ENCODE measurements around the gene CDH16. TPM values are rescaled to one million over a fixed set of nuclear protein-coding genes. Genes with fewer than 3 reads are reported as not detected.
A peak's percentile ranks its signal among the peaks of the same experiment; 100 is the strongest.
"Not testable (repeated sequence)": the region's sequence is repeated elsewhere in the genome, so short reads cannot be mapped to it uniquely, and the experiment has no call there.

Gene CDH16
- total and polyA plus RNA-seq, 7 donors: 0.19 to 0.60 TPM; not detected in 5

DNA sequence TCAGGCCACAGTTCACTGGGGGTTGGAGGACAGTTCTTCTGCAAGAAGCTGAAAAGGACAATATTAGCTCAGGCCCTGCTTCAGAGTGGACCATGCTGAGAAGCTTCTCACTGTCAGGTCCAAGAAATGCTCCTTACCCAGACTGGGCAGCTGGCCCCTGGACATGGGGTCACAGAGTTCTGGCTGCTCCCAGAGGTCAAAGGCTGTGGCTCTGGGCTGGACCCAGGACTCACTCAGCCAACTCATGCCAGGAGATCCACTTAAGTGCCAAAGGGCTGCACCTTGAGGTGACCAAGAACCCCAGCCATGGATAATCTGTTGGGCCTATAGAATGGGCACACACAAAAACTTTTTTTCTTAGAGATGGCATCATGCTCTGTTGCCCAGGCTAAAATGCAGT lies 20.7 kb upstream of the CDH16 start:
- intact Hi-C loops (cut with DNase I): no loop called here
- Histone ChIP-seq H3K27me3 (no peaks in the 10 kb centered on the region), H3K4me3 (no peak overlapping the region), H3K27ac (no peak overlapping the region), H3K36me3 (peaks cover 20 to 72% (median 47%) of the 10 kb centered on the region in 4 donors), H3K4me1 (peaks cover 0 to 25% (median 19%) of the 10 kb centered on the region in 4 donors), H3K9me3 (no peaks in the 10 kb centered on the region)
- no peak for DNase-seq
- TF ChIP-seq POLR2A (IDR thresholded peaks at IDR 0.05) (no peak), EP300 (IDR thresholded peaks at IDR 0.05) (no peak), POLR2AphosphoS5 (IDR thresholded peaks at IDR 0.05) (no peak)
- TF ChIP-seq, protein P1, sequence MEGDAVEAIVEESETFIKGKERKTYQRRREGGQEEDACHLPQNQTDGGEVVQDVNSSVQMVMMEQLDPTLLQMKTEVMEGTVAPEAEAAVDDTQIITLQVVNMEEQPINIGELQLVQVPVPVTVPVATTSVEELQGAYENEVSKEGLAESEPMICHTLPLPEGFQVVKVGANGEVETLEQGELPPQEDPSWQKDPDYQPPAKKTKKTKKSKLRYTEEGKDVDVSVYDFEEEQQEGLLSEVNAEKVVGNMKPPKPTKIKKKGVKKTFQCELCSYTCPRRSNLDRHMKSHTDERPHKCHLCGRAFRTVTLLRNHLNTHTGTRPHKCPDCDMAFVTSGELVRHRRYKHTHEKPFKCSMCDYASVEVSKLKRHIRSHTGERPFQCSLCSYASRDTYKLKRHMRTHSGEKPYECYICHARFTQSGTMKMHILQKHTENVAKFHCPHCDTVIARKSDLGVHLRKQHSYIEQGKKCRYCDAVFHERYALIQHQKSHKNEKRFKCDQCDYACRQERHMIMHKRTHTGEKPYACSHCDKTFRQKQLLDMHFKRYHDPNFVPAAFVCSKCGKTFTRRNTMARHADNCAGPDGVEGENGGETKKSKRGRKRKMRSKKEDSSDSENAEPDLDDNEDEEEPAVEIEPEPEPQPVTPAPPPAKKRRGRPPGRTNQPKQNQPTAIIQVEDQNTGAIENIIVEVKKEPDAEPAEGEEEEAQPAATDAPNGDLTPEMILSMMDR (IDR thresholded peaks at IDR 0.05): no peak

DNA sequence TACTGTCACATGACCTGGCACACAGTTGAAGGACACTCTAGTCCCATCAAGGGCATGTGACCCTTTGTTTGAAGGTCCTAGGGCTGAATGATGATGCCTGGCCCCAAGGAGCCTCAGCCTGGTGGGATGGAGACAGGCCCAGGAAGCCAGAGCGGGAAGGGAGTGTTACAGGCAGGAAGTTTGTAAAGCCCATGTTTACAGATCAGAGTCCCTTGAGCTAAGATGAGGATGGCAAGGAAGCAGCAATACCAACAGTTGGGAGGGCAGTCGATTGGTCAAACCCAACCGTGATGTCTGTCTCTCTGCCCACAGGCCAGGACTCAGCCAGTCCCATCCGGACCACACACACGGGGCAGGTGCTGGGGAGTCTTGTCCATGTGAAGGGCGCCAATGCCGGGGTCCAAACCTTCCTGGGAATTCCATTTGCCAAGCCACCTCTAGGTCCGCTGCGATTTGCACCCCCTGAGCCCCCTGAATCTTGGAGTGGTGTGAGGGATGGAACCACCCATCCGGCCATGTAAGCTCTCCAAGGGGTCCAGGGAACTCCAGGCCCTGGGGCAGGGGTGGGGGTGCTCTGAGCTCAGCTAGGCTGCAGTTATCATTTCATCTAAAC lies 19.1 kb upstream of the CDH16 start:
- Histone ChIP-seq H3K4me3 (no peak overlapping the region), H3K9me3 (no peaks in the 10 kb centered on the region), H3K27me3 (no peaks in the 10 kb centered on the region), H3K36me3 (peaks cover 20 to 59% (median 39%) of the 10 kb centered on the region in 4 donors), H3K27ac (no peak overlapping the region), H3K4me1 (peaks cover 0 to 34% (median 29%) of the 10 kb centered on the region in 4 donors)
- no peak for DNase-seq
- 61 to 91% methylated on average over 10 of the region's 10 CpGs for WGBS, 2 donors
- TF ChIP-seq EP300 (IDR thresholded peaks at IDR 0.05) (no peak), POLR2AphosphoS5 (IDR thresholded peaks at IDR 0.05) (no peak), POLR2A (IDR thresholded peaks at IDR 0.05) (no peak)
- TF ChIP-seq, protein P1 (IDR thresholded peaks at IDR 0.05): no peak
- intact Hi-C loops (cut with DNase I): no loop called here

DNA sequence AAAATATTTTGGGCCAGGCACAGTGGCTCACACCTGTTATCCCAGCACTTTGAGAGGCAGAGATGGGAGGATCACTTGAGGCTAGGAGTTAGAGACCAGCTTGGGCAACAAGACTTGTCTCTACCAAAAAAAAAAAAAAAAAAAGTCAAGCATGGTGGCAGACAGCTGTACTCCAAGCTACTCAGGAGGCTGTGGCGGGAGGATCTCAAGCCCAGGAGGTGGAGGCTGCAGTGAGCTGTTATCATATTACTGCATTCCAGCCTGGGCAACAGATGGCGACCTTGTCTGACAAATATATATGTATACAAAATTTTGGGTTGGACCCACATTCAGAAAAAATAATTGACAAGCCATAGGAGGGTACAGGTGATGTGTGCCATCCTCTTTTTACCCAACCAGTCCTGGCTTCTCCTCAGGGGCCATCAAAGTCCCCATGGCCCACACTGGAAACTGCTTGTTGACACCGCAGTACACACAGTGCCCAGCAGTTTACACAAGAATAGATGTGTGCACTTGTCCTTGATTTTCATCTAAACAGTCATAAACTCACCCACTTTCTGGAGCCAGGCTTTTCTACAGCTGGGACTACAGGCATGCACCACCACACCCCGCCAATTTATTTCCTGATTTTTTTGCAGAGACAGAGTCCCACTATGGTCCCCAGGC lies 18.3 kb upstream of the CDH16 start:
- Histone ChIP-seq H3K27me3 (no peaks in the 10 kb centered on the region), H3K27ac (no peak overlapping the region), H3K4me3 (no peak overlapping the region), H3K9me3 (no peaks in the 10 kb centered on the region), H3K36me3 (peaks cover 15 to 58% (median 33%) of the 10 kb centered on the region in 4 donors), H3K4me1 (peaks cover 0 to 38% (median 33%) of the 10 kb centered on the region in 4 donors)
- WGBS, 2 donors: 41 to 73% methylated on average over 4 of the region's 4 CpGs
- intact Hi-C loops (cut with DNase I): no loop called here
- DNase-seq: no peak
- TF ChIP-seq POLR2A (IDR thresholded peaks at IDR 0.05): no peak
- TF ChIP-seq, protein P1 (IDR thresholded peaks at IDR 0.05): no peak
- TF ChIP-seq POLR2AphosphoS5 (IDR thresholded peaks at IDR 0.05): no peak

DNA sequence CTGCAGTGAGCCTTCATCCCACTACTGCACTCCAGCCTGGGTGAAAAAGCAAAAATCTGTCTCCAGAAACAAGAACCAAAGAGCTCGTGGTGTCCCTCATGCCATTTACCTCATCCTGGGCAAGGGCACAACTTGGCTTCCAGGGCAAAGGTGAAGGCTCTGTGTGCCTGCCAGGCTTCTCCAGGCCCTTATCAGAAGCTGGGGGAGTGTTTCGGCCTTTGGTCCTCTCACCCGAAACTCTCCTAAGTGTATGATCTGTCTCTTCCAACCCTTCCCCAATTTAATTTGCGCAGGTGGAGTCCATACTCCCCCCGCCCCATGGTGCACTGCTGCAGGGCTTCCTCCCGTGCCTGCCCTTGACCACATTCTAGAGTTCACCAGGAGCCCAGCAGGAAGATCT lies 17.8 kb upstream of the CDH16 start:
- Histone ChIP-seq H3K4me3 (no peak overlapping the region), H3K9me3 (no peaks in the 10 kb centered on the region), H3K27me3 (no peaks in the 10 kb centered on the region), H3K4me1 (peaks cover 0 to 38% (median 33%) of the 10 kb centered on the region in 4 donors), H3K27ac (peak overlapping the region in 1 of 4 donors; percentile 96), H3K36me3 (peaks cover 9 to 57% (median 27%) of the 10 kb centered on the region in 4 donors)
- no peak for DNase-seq
- peak in 1 of 2 donors; percentile 18 for TF ChIP-seq POLR2A (IDR thresholded peaks at IDR 0.05)
- TF ChIP-seq POLR2AphosphoS5 (IDR thresholded peaks at IDR 0.05): no peak
- TF ChIP-seq EP300 (IDR thresholded peaks at IDR 0.05): no peak
- intact Hi-C loops (cut with DNase I): no loop called here
- WGBS, 2 donors: 20 to 71% methylated on average over 6 of the region's 6 CpGs

DNA sequence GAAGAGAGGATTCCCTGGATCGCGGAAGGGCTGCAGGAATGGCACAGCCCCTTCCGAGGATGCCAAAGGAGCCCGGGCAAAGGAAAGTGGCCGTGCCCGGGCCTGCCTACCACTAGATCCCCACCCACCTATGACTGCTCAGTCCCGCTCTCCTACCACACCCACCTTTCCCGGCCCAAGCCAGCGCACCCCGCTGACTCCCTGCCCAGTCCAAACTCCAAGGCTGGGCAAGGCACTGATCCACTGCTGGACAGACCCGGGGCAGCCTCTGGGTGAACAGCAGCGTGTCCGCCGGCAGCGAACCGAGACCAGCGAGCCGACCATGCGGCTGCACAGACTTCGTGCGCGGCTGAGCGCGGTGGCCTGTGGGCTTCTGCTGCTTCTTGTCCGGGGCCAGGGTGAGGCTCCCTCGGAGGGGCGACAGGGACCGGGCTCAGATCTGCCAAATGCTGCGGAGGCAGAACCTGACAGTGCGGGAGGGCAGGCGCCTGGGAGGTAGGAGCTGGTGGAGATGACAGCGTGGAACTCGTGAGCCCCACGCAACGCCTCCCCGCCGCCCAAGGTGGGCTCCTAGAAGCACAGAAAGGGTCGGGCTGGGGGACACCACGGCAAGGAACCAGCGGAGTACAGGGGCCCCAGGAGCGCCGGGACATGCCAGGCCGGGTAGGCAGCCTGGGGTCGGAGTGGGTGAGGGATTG lies 16.8 kb upstream of the CDH16 start, which contains the start of gene CES2:
TSS of gene CES2 (plus strand) at position 203 of the 698 bp plus-strand sequence. CDS start at position 323, 120 bp downstream.
- H3K36me3 ChIP-seq: peaks cover 8 to 47% (median 17%) of the 10 kb centered on the region in 4 donors
- TF ChIP-seq, protein P1 (IDR thresholded peaks at IDR 0.05): no peak
- TF ChIP-seq POLR2A (IDR thresholded peaks at IDR 0.05) (peak in 1 of 2 donors; percentile 71), POLR2AphosphoS5 (IDR thresholded peaks at IDR 0.05) (peak in 1 of 4 donors; percentile 33)
- no peak for DNase-seq
- intact Hi-C loops (cut with DNase I): no loop called here
- H3K4me3 ChIP-seq: peak within 1 kb of the TSS; percentile 72 to 96 (median 87)
- H3K4me1 ChIP-seq: peaks cover 0 to 38% (median 33%) of the 10 kb centered on the region in 4 donors
- H3K9me3 ChIP-seq: no peaks in the 10 kb centered on the region
- WGBS, 2 donors: 8 to 48% methylated on average over 44 of the region's 44 CpGs
- no peaks in the 10 kb centered on the region for H3K27me3 ChIP-seq
- peak within 1 kb of the TSS; percentile 90 to 96 (median 94) for H3K27ac ChIP-seq

DNA sequence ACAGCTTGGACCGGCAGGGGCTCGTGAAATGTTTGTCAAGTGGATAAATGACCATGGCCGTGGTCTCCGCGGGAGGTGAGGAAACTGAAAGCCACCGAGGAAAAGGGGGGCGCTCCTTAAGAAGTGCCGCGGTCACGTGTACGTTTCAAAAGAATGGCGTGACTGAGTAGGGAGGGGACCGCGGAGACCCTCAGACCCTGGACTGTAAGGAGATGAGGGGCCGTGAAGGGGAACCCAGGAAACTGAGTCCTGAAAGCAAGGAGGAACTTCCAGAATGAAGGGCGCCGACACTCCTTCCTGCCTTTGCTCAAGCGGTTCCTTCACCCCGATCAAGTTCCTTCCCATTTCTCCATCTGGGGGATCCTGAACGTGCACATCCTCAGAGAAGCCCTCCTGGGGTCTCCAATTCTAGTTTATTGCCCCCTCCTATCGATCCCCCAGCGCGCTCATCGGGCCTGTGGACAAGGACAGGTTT lies 16.2 kb upstream of the CDH16 start:
- H3K36me3 ChIP-seq: peaks cover 8 to 41% (median 11%) of the 10 kb centered on the region in 4 donors

More for the DNA sequence above, 16.2 kb upstream of the CDH16 start:
- intact Hi-C loops (cut with DNase I); H3K9me3 ChIP-seq; H3K27me3 ChIP-seq; DNase-seq: not testable (repeated sequence)
- Histone ChIP-seq H3K4me3 (peak overlapping the region; percentile 72 to 96 (median 87)), H3K27ac (peak overlapping the region; percentile 90 to 96 (median 94)), H3K4me1 (peaks cover 0 to 38% (median 33%) of the 10 kb centered on the region in 4 donors)
- WGBS, 2 donors: 1 to 2% methylated on average over 21 of the region's 24 CpGs

All from sigmoid colon (tissue), 7 donors.